D721Med (cell line): ENCODE measurements around the gene SPOCK1.
"Not testable (repeated sequence)": the region's sequence is repeated elsewhere in the genome, so short reads cannot be mapped to it uniquely, and the experiment has no call there.

Experiments used
- DNase-seq: peaks from one replicate; pipeline ENCODE4 v3.0.0; 2011; ENCODE audit warnings: low spot score; ENCODE audit not compliant: insufficient read length
- FAIRE-seq: peaks from 2 replicates; lab custom pipeline; 2011; peaks lifted over from hg19 to GRCh38; lab: Jason Lieb, UNC
- TF ChIP-seq, protein P1 (sequence below): IDR thresholded peaks from 2 replicates; pipeline ENCODE4 v1.5.1; 2012; ENCODE audit warnings: mild to moderate bottlenecking, control low read depth; ENCODE audit not compliant: insufficient read depth; ENCODE audit errors: missing control alignments

SPOCK1 gene

DNA sequence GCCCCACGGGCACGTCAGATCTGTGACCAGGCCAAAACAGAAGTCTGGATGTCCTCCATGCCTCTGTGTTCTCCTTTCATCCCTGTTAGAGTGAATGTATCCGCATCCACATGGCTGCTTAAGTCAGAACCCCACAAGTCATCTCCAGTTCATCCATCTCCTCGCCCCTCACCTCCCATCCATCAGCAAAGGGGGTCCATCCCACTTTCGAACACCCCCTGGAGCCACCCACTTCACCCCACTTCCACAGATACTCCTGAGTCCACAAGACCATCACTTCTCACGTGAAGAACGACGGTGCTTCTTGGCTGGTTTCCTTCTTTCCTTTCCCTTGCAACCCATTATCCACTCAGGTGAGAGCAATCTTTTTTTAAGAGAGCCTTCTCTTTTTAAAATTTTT lies 3.5 kb upstream of the SPOCK1 start:
- DNase-seq = no peak
- TF ChIP-seq, protein P1, sequence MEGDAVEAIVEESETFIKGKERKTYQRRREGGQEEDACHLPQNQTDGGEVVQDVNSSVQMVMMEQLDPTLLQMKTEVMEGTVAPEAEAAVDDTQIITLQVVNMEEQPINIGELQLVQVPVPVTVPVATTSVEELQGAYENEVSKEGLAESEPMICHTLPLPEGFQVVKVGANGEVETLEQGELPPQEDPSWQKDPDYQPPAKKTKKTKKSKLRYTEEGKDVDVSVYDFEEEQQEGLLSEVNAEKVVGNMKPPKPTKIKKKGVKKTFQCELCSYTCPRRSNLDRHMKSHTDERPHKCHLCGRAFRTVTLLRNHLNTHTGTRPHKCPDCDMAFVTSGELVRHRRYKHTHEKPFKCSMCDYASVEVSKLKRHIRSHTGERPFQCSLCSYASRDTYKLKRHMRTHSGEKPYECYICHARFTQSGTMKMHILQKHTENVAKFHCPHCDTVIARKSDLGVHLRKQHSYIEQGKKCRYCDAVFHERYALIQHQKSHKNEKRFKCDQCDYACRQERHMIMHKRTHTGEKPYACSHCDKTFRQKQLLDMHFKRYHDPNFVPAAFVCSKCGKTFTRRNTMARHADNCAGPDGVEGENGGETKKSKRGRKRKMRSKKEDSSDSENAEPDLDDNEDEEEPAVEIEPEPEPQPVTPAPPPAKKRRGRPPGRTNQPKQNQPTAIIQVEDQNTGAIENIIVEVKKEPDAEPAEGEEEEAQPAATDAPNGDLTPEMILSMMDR = no peak
- FAIRE-seq = no peak

DNA sequence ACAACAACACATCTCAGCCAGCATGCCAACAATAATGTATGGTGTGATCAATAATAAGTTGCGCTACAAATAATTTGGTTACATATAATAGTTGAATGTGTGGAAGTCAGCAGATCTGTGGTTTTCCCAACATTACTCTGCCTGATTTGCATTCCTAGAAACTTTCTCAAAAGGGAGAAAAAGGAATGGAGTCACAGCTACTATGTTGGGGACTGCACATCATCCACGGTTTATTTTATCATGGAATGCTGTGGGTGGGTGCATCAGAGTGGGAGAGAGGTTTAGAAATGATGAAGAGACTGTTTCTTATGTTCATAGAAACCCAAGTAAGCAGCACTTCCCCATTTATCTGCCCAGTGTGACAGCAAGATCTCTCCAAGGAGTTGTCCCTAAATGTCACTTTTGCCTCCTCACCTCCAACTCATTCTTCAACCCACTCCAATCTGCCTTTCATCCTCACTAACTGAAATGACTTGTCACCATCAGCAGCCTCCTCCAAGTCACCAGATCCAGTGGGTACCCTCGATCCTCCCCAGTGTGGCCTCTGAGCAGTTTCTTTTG lies 2.8 kb upstream of the SPOCK1 start:
- FAIRE-seq (no peak), DNase-seq (no peak)
- TF ChIP-seq, protein P1 = no peak

DNA sequence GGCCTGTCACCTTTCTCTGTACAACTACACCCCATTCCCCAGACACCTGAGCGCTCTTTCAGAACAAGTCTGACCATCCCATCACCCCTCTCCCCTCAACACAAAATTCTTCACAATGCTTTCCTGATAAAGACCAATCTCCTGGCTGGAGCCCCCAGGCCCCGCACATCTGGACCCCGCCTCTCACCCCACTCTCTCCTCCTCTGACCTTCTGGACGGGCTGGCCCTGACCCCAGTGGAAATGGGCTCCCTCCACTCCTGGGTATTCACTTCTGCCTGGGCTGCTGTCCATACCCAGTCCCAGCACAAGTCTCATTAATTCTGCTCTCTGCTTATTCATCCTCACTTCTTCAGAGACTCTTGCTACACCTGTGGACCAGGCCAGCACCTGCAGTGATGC lies 2.1 kb upstream of the SPOCK1 start:
- TF ChIP-seq, protein P1 = no peak
- DNase-seq (no peak), FAIRE-seq (no peak)

DNA sequence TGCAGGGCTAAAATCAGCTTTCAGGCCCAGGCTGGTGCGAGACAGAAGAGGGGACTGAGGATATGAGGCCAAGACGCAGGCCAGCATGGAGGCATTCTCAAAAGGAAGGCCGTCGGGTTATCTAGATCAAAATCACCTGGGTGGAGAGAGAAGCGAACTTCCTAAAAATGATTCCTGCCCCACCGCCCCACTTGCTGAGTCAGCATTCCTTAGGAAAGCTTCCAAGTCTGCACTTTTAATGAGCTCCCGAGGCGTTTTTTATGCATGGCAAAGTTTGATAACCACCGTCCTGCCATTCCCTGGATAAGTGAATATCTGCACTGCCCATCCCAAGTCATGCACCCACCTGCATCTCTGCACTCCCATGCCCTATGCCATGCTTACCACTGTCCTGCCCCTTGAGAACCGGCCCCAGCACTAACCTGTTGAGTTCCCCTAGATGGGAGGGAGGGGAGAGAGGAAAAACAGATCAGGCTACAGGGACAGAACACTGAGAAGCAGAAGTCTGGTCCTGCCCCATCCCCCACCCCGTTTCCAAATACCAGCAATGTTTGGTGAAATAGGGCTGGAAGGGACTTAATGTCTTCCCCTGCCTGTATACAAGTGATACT lies 1.6 kb upstream of the SPOCK1 start:
- TF ChIP-seq, protein P1 = no peak
- DNase-seq (no peak), FAIRE-seq (no peak)

DNA sequence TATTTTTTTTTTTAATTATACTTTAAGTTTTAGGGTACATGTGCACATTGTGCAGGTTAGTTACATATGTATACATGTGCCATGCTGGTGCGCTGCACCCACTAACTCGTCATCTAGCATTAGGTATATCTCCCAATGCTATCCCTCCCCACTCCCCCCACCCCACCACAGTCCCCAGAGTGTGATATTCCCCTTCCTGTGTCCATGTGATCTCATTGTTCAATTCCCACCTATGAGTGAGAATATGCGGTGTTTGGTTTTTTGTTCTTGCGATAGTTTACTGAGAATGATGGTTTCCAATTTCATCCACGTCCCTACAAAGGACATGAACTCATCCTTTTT lies 351 bp upstream of the SPOCK1 start:
- not testable (repeated sequence) for DNase-seq, FAIRE-seq

DNA sequence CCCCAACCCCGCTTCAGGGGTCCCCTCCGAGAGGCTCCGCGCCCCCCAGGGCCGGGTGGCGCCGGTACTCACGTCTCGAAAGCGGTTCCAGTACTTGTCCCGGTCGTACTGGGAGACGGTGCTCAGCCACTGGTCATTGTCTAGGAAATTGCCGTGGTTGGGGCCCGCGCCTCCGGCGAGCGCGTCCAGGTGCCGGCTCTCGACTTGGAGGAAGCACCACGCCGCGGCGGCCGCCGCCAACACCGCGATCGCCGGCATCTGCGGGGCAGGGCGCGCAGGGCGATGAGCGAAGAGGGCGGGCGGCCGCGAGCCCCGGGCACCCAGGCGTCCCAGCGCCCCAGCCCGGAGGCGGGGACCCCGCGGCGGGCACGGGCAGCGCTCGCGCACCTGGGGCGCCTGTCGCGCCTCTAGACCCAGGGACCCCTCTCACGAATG lies 808 bp downstream of the SPOCK1 start:
- TF ChIP-seq, protein P1 = no peak
- no peak for DNase-seq
- no peak for FAIRE-seq

DNA sequence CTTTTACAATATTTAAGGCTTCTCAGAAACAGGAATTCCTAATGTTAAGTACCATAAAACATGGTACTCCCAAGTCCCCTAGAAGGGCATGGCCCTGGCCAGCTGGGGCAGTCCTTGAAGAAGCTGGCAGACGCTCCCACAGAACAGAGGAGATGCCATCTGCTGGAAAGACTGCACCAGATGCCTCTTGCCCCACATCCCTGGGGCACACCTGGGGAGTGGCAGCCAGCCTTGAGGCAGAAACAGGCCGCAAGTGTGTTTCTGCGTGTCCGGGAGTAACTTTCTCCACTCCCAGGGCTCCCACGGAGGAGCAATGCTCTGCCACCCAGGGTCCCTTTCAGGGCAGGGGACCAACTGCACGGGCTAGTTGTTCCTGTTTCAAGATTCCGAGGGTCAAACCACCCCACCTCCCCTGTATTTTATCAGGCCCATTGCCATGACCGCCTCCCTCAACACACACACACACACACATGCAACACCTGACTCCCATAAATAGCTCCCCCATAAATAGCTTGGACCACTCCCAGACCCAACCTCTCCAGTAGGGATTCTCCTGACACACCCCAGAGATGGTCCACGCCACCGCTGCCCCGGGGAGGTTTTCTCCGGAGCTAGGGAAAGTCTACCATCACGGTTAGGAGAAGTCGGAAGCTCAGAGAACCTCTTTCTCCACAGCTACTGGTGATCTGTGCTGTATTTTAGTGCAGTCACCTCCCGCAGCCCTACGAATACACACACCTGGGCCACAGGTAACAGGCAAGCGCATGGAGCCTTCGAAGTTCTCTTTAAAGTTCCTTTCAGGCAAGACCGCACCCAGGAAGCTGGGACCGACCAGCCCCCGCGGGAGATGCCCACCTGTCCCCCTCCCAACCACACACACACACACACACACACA lies 1.5 kb downstream of the SPOCK1 start:
- FAIRE-seq (no peak), DNase-seq (no peak)
- TF ChIP-seq, protein P1 = no peak
